GM23338 (cell line): ENCODE measurements around the gene PPP1R16B.

Source experiments
- CREB1 ChIP-seq: fragments of 250-450 bp; sonication (Bioruptor Pico); IDR thresholded peaks from 2 replicates; pipeline ENCODE4 v1.5.0; 2020; ENCODE audit warnings: low read depth, mild to moderate bottlenecking, moderate library complexity
- EZH2 ChIP-seq: fragments of 200-600 bp; sonication (generic); IDR thresholded peaks from one replicate; pipeline ENCODE4 v1.8.0; 2017; ENCODE audit warnings: antibody characterized with exemption, mild to moderate bottlenecking, low read depth; ENCODE audit not compliant: unreplicated experiment
- EZH2phosphoT487 ChIP-seq: fragments of 200-600 bp; sonication (generic); IDR thresholded peaks from one replicate; pipeline ENCODE4 v1.8.1; 2018; ENCODE audit warnings: antibody characterized with exemption; ENCODE audit not compliant: unreplicated experiment
- JUNB ChIP-seq: IDR thresholded peaks from one replicate; pipeline ENCODE4 v1.6.1; 2016; ENCODE audit warnings: antibody characterized with exemption; ENCODE audit not compliant: unreplicated experiment
- NANOG ChIP-seq: IDR thresholded peaks from 2 replicates; pipeline ENCODE4 v1.6.1; 2016; ENCODE audit warnings: antibody characterized with exemption, borderline replicate concordance
- POLR2AphosphoS5 ChIP-seq: IDR thresholded peaks from 2 replicates; pipeline ENCODE4 v1.6.1; 2016; ENCODE audit warnings: antibody characterized with exemption, low read depth
- ZNF114 ChIP-seq: fragments of 250-450 bp; sonication (Bioruptor Pico); IDR thresholded peaks from 2 replicates; pipeline ENCODE4 v1.5.0; 2020; ENCODE audit warnings: mild to moderate bottlenecking, moderate library complexity
- TF ChIP-seq, protein P1 (sequence below), 2 experiments: fragments of 200-600 bp in 1 of 2; sonication (generic) in 1 of 2; conservative IDR thresholded peaks; 2 replicates each; pipeline versions ENCODE4 v1.5.1 to v1.6.1; 2016 to 2017; ENCODE audit warnings: antibody characterized with exemption in 2 of 2, low read depth in 2 of 2, mild to moderate bottlenecking in 2 of 2, moderate library complexity in 1 of 2
- TF ChIP-seq, protein P2 (sequence below): IDR thresholded peaks from 2 replicates; pipeline ENCODE4 v1.6.1; 2016; ENCODE audit warnings: antibody characterized with exemption
- TF ChIP-seq, protein P3 (sequence below): IDR thresholded peaks from one replicate; pipeline ENCODE4 v1.6.1; 2018; ENCODE audit warnings: antibody characterized with exemption; ENCODE audit not compliant: unreplicated experiment

DNA sequence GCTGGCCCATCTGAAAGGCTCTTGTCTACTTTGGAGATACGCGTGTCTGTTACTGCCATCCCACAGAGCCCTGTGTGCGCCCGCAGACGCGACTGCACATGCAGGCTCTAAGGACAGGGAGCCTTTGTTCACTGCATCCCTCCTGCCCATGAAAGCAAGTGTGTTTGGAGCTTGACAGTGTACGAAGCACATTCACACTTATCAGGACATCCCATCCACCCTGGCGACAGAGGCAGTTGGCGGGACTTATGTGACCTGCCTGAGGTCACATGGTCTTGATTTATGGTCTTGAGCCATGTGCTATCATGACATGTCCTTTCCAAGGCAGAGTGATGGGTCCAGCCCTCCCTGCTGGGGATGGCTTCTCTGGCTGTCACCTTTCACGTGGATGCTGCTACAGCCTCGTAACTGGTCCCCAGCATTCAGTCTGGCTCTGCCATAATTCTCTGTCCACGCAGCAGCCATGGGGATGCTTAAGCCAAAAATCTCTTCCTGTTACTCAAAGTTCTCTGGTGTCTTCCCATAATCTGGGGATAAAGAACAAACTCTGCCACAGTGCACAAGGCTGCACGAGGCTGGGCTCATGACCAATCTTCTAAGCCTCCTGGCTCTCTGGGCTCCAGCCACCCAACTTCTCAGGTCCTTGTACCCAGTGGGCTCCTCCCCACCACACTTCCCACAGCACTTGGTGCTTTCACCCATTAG, 84.4 kb downstream of the PPP1R16B start:
- TF ChIP-seq EZH2, result no peak
- TF ChIP-seq, protein P1, sequence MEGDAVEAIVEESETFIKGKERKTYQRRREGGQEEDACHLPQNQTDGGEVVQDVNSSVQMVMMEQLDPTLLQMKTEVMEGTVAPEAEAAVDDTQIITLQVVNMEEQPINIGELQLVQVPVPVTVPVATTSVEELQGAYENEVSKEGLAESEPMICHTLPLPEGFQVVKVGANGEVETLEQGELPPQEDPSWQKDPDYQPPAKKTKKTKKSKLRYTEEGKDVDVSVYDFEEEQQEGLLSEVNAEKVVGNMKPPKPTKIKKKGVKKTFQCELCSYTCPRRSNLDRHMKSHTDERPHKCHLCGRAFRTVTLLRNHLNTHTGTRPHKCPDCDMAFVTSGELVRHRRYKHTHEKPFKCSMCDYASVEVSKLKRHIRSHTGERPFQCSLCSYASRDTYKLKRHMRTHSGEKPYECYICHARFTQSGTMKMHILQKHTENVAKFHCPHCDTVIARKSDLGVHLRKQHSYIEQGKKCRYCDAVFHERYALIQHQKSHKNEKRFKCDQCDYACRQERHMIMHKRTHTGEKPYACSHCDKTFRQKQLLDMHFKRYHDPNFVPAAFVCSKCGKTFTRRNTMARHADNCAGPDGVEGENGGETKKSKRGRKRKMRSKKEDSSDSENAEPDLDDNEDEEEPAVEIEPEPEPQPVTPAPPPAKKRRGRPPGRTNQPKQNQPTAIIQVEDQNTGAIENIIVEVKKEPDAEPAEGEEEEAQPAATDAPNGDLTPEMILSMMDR (conservative IDR thresholded peaks at IDR 0.05; ENCODE audit: low read depth in 2 of 2), result no peak
- no peak for TF ChIP-seq EZH2phosphoT487
- no peak for TF ChIP-seq POLR2AphosphoS5
- no peak for TF ChIP-seq ZNF114 (CRISPR knock-in tag)
- TF ChIP-seq, protein P2, sequence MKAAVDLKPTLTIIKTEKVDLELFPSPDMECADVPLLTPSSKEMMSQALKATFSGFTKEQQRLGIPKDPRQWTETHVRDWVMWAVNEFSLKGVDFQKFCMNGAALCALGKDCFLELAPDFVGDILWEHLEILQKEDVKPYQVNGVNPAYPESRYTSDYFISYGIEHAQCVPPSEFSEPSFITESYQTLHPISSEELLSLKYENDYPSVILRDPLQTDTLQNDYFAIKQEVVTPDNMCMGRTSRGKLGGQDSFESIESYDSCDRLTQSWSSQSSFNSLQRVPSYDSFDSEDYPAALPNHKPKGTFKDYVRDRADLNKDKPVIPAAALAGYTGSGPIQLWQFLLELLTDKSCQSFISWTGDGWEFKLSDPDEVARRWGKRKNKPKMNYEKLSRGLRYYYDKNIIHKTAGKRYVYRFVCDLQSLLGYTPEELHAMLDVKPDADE, result no peak
- TF ChIP-seq CREB1 (CRISPR knock-in tag), result no peak
- TF ChIP-seq, protein P3, sequence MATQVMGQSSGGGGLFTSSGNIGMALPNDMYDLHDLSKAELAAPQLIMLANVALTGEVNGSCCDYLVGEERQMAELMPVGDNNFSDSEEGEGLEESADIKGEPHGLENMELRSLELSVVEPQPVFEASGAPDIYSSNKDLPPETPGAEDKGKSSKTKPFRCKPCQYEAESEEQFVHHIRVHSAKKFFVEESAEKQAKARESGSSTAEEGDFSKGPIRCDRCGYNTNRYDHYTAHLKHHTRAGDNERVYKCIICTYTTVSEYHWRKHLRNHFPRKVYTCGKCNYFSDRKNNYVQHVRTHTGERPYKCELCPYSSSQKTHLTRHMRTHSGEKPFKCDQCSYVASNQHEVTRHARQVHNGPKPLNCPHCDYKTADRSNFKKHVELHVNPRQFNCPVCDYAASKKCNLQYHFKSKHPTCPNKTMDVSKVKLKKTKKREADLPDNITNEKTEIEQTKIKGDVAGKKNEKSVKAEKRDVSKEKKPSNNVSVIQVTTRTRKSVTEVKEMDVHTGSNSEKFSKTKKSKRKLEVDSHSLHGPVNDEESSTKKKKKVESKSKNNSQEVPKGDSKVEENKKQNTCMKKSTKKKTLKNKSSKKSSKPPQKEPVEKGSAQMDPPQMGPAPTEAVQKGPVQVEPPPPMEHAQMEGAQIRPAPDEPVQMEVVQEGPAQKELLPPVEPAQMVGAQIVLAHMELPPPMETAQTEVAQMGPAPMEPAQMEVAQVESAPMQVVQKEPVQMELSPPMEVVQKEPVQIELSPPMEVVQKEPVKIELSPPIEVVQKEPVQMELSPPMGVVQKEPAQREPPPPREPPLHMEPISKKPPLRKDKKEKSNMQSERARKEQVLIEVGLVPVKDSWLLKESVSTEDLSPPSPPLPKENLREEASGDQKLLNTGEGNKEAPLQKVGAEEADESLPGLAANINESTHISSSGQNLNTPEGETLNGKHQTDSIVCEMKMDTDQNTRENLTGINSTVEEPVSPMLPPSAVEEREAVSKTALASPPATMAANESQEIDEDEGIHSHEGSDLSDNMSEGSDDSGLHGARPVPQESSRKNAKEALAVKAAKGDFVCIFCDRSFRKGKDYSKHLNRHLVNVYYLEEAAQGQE, result no peak
- TF ChIP-seq JUNB, result no peak
- no peak for TF ChIP-seq NANOG
